OCI-LY7 (cell line): ENCODE measurements around the gene PAX7. TPM values are rescaled to one million over a fixed set of nuclear protein-coding genes. Genes with fewer than 3 reads are reported as not detected.

Experiments used
- BruUV-seq: library from RNA; stranded (reverse); fragments of 400-500 nt; replicated peaks from 2 replicates; lab custom pipeline; 2021; lab: Mats Ljungman, UMichigan
- CTCF ChIA-PET: fragments of 300-600 bp; sonication (Branson Sonifier 250); formaldehyde crosslinking; loops from one replicate; lab custom pipeline; 2022; ENCODE audit warnings: antibody characterized with exemption; ENCODE audit not compliant: unreplicated experiment; lab: Charles Lee
- POLR2A ChIA-PET: fragments of 300-600 bp; sonication (Branson Sonifier 250); formaldehyde crosslinking; loops from one replicate; lab custom pipeline; 2022; ENCODE audit warnings: antibody characterized with exemption; lab: Charles Lee
- DNase-seq: peaks from one replicate; pipeline ENCODE4 v3.0.0-alpha.2; 2015; ENCODE audit warnings: low spot score
- H2AFZ ChIP-seq: fragments of 200-600 bp; sonication (generic), shearing (Covaris generic); 2 replicates; pipeline ENCODE4 v1.6.1; 2014; ENCODE audit warnings: mild to moderate bottlenecking, antibody characterized with exemption, low read length, moderate library complexity
- H3K27ac ChIP-seq: fragments of 200-600 bp; sonication (generic); 2 replicates; pipeline ENCODE4 v1.5.1; 2014; ENCODE audit warnings: mixed run types, low read depth, mild to moderate bottlenecking, moderate library complexity, low read length, inconsistent platforms; ENCODE audit not compliant: poor library complexity, severe bottlenecking
- H3K36me3 ChIP-seq: fragments of 200-600 bp; sonication (generic); 2 replicates; pipeline ENCODE4 v1.6.1; 2014; ENCODE audit warnings: mild to moderate bottlenecking, antibody characterized with exemption, low read length, moderate library complexity, mixed read lengths; ENCODE audit not compliant: insufficient read depth
- H3K4me1 ChIP-seq: fragments of 200-600 bp; sonication (generic); 2 replicates; pipeline ENCODE4 v1.5.1; 2014; ENCODE audit warnings: mild to moderate bottlenecking, low read length; ENCODE audit not compliant: insufficient read depth, poor library complexity, severe bottlenecking
- H3K4me2 ChIP-seq: fragments of 200-600 bp; sonication (generic); 2 replicates; pipeline ENCODE4 v1.6.1; 2014; ENCODE audit warnings: mild to moderate bottlenecking, low read length
- H3K4me3 ChIP-seq: fragments of 200-600 bp; sonication (generic); 2 replicates; pipeline ENCODE4 v1.5.1; 2014; ENCODE audit warnings: mild to moderate bottlenecking, low read depth, low read length; ENCODE audit not compliant: poor library complexity, severe bottlenecking
- H3K79me2 ChIP-seq: fragments of 200-600 bp; sonication (generic); 2 replicates; pipeline ENCODE4 v1.6.1; 2016; ENCODE audit warnings: low read depth, mild to moderate bottlenecking, low read length, moderate library complexity, mixed read lengths; ENCODE audit not compliant: insufficient read depth
- H3K9me2 ChIP-seq: fragments of 200-600 bp; sonication (generic); 2 replicates; pipeline ENCODE4 v1.6.1; 2016; ENCODE audit warnings: mild to moderate bottlenecking, low read length, mixed read lengths; ENCODE audit not compliant: insufficient read depth
- H3K9me3 ChIP-seq: fragments of 200-600 bp; sonication (generic); 2 replicates; pipeline ENCODE4 v1.6.1; 2014; ENCODE audit warnings: mild to moderate bottlenecking, mixed run types, low read length, mixed read lengths
- H4K20me1 ChIP-seq: fragments of 200-600 bp; sonication (generic); 2 replicates; pipeline ENCODE4 v1.6.1; 2014; ENCODE audit warnings: mild to moderate bottlenecking, antibody characterized with exemption, low read length, moderate library complexity, mixed read lengths; ENCODE audit not compliant: insufficient read depth
- CTCF ChIP-seq: fragments of 200-600 bp; sonication (generic); conservative IDR thresholded peaks from 2 replicates; pipeline ENCODE4 v1.5.1; 2014; ENCODE audit warnings: mild to moderate bottlenecking, antibody characterized with exemption, low read length, moderate library complexity, mixed read lengths
- EZH2phosphoT487 ChIP-seq: fragments of 200-600 bp; sonication (generic); IDR thresholded peaks from 2 replicates; pipeline ENCODE4 v1.6.1; 2018; ENCODE audit warnings: low read depth, borderline replicate concordance, mild to moderate bottlenecking, mixed run types, antibody characterized with exemption, low read length, moderate library complexity, mixed read lengths
- intact Hi-C: fragments of 100-400 bp; cut with micrococcal nuclease; formaldehyde crosslinking; loops from one replicate; pipeline ENCODE4 v1.10.0; 2022; ENCODE audit not compliant: unreplicated experiment
- total RNA-seq, 2 experiments: library from RNA; depleted of rRNA in 1 of 2; stranded (reverse); fragments of >200 nt in 1 of 2; shearing (Covaris generic) in 1 of 2; gene quantifications; 2 replicates each; pipeline ENCODE4 v1.2.3, GENCODE V29; 2014 to 2022

The PAX7 gene
- total RNA-seq, 2 experiments from 2014 or later = not detected

GRCh38 chr1:18631496-18632217 lies 1.0 kb downstream of the PAX7 start:
- ChIA-PET POLR2A (no interaction called here), CTCF (no interaction called here)
- Histone ChIP-seq H3K9me2 (no peaks in the 10 kb centered on the region), H3K79me2 (no peaks in the 10 kb centered on the region), H2AFZ (no peak overlapping the region), H3K4me2 (no peak overlapping the region), H3K36me3 (no peaks in the 10 kb centered on the region), H3K4me3 (no peak overlapping the region), H4K20me1 (no peaks in the 10 kb centered on the region), H3K9me3 (no peaks in the 10 kb centered on the region), H3K4me1 (no peaks in the 10 kb centered on the region), H3K27ac (no peak overlapping the region)
- BruUV-seq = no TSS peak
- DNase-seq = no peak
- TF ChIP-seq EZH2phosphoT487 (no peak), CTCF (no peak)
- intact Hi-C loops = no loop called here

GRCh38 chr1:18632218-18632588 lies 1.6 kb downstream of the PAX7 start:
- Histone ChIP-seq H3K4me3 (no peak overlapping the region), H3K27ac (no peak overlapping the region), H3K9me2 (no peaks in the 10 kb centered on the region), H3K79me2 (no peaks in the 10 kb centered on the region), H4K20me1 (no peaks in the 10 kb centered on the region), H3K36me3 (no peaks in the 10 kb centered on the region), H3K4me1 (no peaks in the 10 kb centered on the region), H3K4me2 (no peak overlapping the region), H2AFZ (no peak overlapping the region), H3K9me3 (no peaks in the 10 kb centered on the region)
- no TSS peak for BruUV-seq
- CTCF ChIA-PET = interaction anchor here (0.6 kb wide), 1 partner anchor 32 kb away, joined by 3 read pairs; no protein-coding TSS in a partner anchor
- no peak for DNase-seq
- TF ChIP-seq CTCF (no peak), EZH2phosphoT487 (no peak)
- POLR2A ChIA-PET = no interaction called here
- intact Hi-C loops = no loop called here

GRCh38 chr1:18632783-18633421 lies 2.3 kb downstream of the PAX7 start:
- intact Hi-C loops = no loop called here
- no TSS peak for BruUV-seq
- no peaks in the 10 kb centered on the region for H3K9me2 ChIP-seq
- no peaks in the 10 kb centered on the region for H3K36me3 ChIP-seq
- H3K27ac ChIP-seq = no peak overlapping the region
- H3K9me3 ChIP-seq = no peaks in the 10 kb centered on the region
- H4K20me1 ChIP-seq = no peaks in the 10 kb centered on the region
- no peaks in the 10 kb centered on the region for H3K79me2 ChIP-seq
- ChIA-PET POLR2A (no interaction called here), CTCF (interaction anchor here (0.6 kb wide), 1 partner anchor 32 kb away, joined by 3 read pairs; no protein-coding TSS in a partner anchor)
- no peak overlapping the region for H3K4me2 ChIP-seq
- TF ChIP-seq CTCF (no peak), EZH2phosphoT487 (no peak)
- no peak overlapping the region for H2AFZ ChIP-seq
- H3K4me3 ChIP-seq = no peak overlapping the region
- no peak for DNase-seq
- H3K4me1 ChIP-seq = no peaks in the 10 kb centered on the region
